Pancreas (tissue), 10 donors: Measurements from ENCODE around the gene CSK. TPM values are rescaled to one million over a fixed set of nuclear protein-coding genes. Genes with fewer than 3 reads are reported as not detected.
"Not testable (repeated sequence)": the region's sequence is repeated elsewhere in the genome, so short reads cannot be mapped to it uniquely, and the experiment has no call there.

Experiments
- ATAC-seq, 4 donors: fragments of 200-7000 bp; cut with Tn5 transposase; one replicate each; pipeline versions ENCODE4 v1.8.0 to v1.9.1; 2020; ENCODE audit warnings: mild to moderate bottlenecking in 4 of 4, moderate library complexity in 4 of 4
- DNase-seq, 6 donors: peaks; one replicate each; pipeline ENCODE4 v3.0.0-alpha.2; 2020
- FAIRE-seq: peaks from 2 replicates; lab custom pipeline; 2012; peaks lifted over from hg19 to GRCh38; lab: Jason Lieb, UNC
- H3K27ac ChIP-seq, 4 donors: fragments of 200-600 bp; sonication (generic); 1 replicate in 3 of 4; 2 replicates in 1 of 4; pipeline versions ENCODE4 v1.5.0 to v1.8.0; 2020
- H3K27me3 ChIP-seq, 4 donors: fragments of 200-600 bp; one replicate each; pipeline ENCODE4 v1.8.0; 2021
- H3K36me3 ChIP-seq, 3 donors: fragments of 200-600 bp; sonication (generic) in 1 of 3; one replicate each; pipeline versions ENCODE4 v1.5.0 to v1.8.0; 2020 to 2021
- H3K4me1 ChIP-seq, 3 donors: fragments of 200-600 bp; one replicate each; pipeline ENCODE4 v1.8.0; 2021
- H3K4me3 ChIP-seq, 4 donors: fragments of 200-600 bp; sonication (generic) in 2 of 4; one replicate each; pipeline versions ENCODE4 v1.5.0 to v1.8.0; 2020 to 2021
- H3K9me3 ChIP-seq, 4 donors: fragments of 200-600 bp; one replicate each; pipeline ENCODE4 v1.8.0; 2021
- WGBS, 2 donors: extraction: QIAGEN DNeasy Blood & Tissue Kit; methylation state at CpG; one replicate each; pipeline ENCODE4 v1.1.7; 2013; 5-methylcytosine and 5-hydroxymethylcytosine counted together
- intact Hi-C, 3 donors: fragments of 100-400 bp; cut with DNase I; formaldehyde crosslinking; loops; one replicate each; pipeline versions ENCODE4 v1.11.1 to v1.14.2; 2022
- polyA plus RNA-seq, 2 donors: library from polyadenylated mRNA; stranded (reverse); fragments of 200-250 nt; gene quantifications; one replicate each; pipeline ENCODE4 v1.2.3, GENCODE V29; 2013
- total RNA-seq, 6 donors: library from RNA; stranded (reverse); fragmentation: NEBNext Ultra II Directional in 4 of 6; extraction: Animal tissue kit (Norgen Biotek cat#: 25700) in 4 of 6; gene quantifications; one replicate each; pipeline versions ENCODE4 v1.2.1 to v1.2.4, GENCODE V29; 2021 to 2023
- TF ChIP-seq, protein P1 (sequence below), 4 donors: fragments of 200-600 bp; sonication (generic) in 3 of 4; IDR thresholded peaks; one replicate each; pipeline versions ENCODE4 v1.5.0 to v1.8.0; 2021; ENCODE audit warnings: antibody characterized with exemption in 4 of 4
- donor health status: healthy with polysubstance abuse.
- donor health status: DM: no; HTN: no; CAD: no; lungs with moderate emphysema.
- donor health status: DM: no; HTN: no; CAD: no.
- donor health status: control.
- donor health status: control.
- donor health status: Bipolar disorder and iron deficiency.
- donor health status: DM: yes; HTN: yes; CAD: no.
- donor health status: DM: no; HTN: no; CAD: no.
- donor health status: DM: no; HTN: no; CAD: no.
- donor health status: DM: yes; HTN: yes; CAD: no.

CSK gene
- 10 to 100 TPM in 5 of 6 donors, 1 to 10 TPM in 1; 8.5 to 35.1 (median 14.1) TPM for total RNA-seq
- polyA plus RNA-seq = 10 to 100 TPM; 18.1 to 22.3 TPM

DNA sequence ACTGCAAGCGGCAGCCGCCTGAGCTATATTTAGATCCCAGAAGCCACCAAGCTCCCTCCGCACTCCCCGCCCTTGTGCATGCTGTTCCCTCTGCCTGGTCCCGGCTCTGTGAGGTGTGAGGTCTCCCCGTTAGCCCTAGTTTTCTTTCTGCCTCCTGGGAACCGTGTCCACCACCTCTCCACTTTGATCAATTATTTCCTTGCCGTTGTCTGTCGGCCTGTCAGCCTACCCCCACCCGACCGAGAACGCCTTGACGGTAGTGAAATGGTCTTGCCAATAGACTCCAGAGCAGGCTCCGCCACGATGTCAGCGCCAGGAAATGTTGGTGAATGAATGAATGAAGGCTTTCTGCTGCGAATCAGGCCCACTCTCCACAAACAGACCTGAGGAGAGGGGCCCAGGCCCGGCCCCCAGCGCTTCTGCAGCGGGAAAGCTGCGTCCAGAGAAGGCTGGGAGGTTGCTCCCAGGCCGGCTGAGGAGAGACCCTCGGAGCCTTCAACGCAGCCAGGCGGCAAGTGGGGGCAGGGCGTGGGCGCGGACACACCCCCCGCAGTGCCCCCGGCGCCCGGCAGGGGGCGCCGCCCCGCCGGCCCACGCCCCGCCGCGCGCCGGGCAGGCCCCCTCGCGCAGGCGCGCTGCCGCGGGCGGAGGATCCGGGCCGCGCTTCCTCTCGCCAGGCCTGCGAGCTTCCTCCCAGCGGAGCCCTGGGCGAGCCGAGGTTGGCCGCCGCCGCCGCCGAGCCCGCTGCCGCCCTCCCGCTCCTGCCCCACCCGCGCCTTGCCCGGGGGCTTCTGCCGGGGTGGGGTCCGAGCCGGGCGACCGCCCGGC, at the start of gene CSK:
TSS of gene CSK (plus strand) at position 650 of the 828 bp plus-strand sequence. CDS start 16,218 bp downstream, outside the sequence.
- ATAC-seq = peak; percentile 78 to 88 (median 82)
- Histone ChIP-seq H3K27ac (peak within 1 kb of the TSS in 3 of 4 donors; percentile 44 to 54 (median 46)), H3K4me1 (peaks cover 0 to 20% (median 3%) of the 10 kb centered on the region in 3 donors), H3K36me3 (no peaks in the 10 kb centered on the region), H3K9me3 (no peaks in the 10 kb centered on the region), H3K27me3 (no peaks in the 10 kb centered on the region), H3K4me3 (peak within 1 kb of the TSS; percentile 53 to 79 (median 70))
- no peak for FAIRE-seq
- intact Hi-C loops = loop anchor here in 1 of 3 donors (5.0 kb wide), 1 partner anchor 56 kb away; no protein-coding TSS in a partner anchor
- 0 to 1% methylated on average over 55 to 74 of the region's 74 CpGs for WGBS, 2 donors
- DNase-seq = peak; percentile 57 to 91 (median 82)
- TF ChIP-seq, protein P1, sequence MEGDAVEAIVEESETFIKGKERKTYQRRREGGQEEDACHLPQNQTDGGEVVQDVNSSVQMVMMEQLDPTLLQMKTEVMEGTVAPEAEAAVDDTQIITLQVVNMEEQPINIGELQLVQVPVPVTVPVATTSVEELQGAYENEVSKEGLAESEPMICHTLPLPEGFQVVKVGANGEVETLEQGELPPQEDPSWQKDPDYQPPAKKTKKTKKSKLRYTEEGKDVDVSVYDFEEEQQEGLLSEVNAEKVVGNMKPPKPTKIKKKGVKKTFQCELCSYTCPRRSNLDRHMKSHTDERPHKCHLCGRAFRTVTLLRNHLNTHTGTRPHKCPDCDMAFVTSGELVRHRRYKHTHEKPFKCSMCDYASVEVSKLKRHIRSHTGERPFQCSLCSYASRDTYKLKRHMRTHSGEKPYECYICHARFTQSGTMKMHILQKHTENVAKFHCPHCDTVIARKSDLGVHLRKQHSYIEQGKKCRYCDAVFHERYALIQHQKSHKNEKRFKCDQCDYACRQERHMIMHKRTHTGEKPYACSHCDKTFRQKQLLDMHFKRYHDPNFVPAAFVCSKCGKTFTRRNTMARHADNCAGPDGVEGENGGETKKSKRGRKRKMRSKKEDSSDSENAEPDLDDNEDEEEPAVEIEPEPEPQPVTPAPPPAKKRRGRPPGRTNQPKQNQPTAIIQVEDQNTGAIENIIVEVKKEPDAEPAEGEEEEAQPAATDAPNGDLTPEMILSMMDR (IDR thresholded peaks at IDR 0.05) = peak; percentile 24 to 56 (median 40)

DNA sequence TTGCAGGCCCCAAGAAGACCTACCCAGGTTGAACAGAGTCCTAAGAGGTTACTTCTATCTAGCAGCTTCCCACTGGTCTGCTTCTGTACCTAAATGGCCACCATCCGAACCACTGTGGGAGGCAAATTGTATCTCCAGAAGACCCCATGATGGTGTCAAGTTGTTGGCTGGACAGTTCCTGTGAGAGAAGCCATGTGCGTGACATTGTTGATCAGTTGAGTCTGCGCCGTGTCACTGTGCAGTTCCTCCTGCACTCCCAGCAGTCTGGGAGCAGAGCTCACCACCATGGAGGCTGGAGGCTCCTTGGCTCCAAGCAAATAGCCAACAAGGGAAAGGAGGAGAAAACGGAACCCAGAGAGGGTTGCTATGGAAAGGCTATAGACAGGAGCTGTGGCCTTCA, 49.0 kb upstream of the CSK start:
- Histone ChIP-seq H3K4me3 (no peak overlapping the region), H3K27me3 (no peaks in the 10 kb centered on the region), H3K9me3 (no peaks in the 10 kb centered on the region), H3K4me1 (no peaks in the 10 kb centered on the region), H3K36me3 (no peaks in the 10 kb centered on the region), H3K27ac (no peak overlapping the region)
- TF ChIP-seq, protein P1 (IDR thresholded peaks at IDR 0.05) = no peak
- intact Hi-C loops = no loop called here
- DNase-seq = no peak
- FAIRE-seq = no peak
- WGBS, 2 donors = 64 to 68% methylated on average over 5 of the region's 5 CpGs
- no peak for ATAC-seq

DNA sequence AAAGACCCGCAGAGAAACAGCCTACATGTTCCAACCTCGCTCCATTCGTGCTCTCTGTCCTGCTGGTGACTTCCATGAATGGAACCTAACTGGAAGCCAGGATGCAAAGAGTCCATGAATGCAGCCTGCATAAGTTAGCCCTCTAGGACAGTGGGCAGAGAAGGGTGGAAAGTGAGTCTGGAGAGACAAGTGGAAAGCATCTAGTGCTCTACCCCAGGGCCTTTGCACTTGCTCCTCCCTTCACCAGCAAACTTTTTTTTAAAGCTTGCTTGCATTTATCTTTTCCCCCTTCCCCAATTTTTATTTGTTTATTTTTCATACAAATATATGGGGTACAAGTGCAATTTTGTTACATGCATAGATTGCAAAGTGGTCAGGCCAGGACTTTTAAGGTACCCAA, 48.6 kb upstream of the CSK start:
- Histone ChIP-seq H3K4me1 (no peaks in the 10 kb centered on the region), H3K4me3 (no peak overlapping the region), H3K36me3 (no peaks in the 10 kb centered on the region), H3K27me3 (no peaks in the 10 kb centered on the region), H3K9me3 (no peaks in the 10 kb centered on the region), H3K27ac (no peak overlapping the region)
- intact Hi-C loops = no loop called here
- WGBS, 2 donors = 78 to 81% methylated on average over 3 of the region's 3 CpGs
- FAIRE-seq = no peak
- no peak for DNase-seq
- TF ChIP-seq, protein P1 (IDR thresholded peaks at IDR 0.05) = no peak
- ATAC-seq = no peak

DNA sequence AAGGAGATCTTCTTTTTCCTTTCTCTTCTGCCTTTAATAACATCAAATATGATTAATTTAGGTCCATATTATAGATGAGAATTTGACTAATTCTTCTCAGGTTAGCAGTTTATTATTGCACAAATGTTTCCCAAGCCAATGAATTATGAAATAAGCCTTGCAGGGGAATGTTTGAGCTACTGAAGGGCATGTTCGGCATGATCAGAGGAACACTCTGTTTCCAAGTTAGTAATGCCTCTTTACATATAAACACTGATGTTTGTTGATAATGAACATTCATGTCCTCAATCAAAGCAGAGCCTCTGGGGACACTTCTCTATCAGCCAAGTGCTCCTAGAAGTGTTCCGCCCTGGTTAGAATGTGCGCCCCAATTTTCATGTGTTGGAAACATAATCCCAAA, 46.6 kb upstream of the CSK start:
- DNase-seq (no peak), ATAC-seq (no peak), FAIRE-seq (no peak)
- Histone ChIP-seq H3K36me3 (no peaks in the 10 kb centered on the region), H3K9me3 (no peaks in the 10 kb centered on the region), H3K4me3 (no peak overlapping the region), H3K4me1 (no peaks in the 10 kb centered on the region), H3K27ac (no peak overlapping the region), H3K27me3 (no peaks in the 10 kb centered on the region)
- intact Hi-C loops = no loop called here
- 72 to 82% methylated on average over 3 of the region's 3 CpGs for WGBS, 2 donors
- TF ChIP-seq, protein P1 (IDR thresholded peaks at IDR 0.05) = no peak

DNA sequence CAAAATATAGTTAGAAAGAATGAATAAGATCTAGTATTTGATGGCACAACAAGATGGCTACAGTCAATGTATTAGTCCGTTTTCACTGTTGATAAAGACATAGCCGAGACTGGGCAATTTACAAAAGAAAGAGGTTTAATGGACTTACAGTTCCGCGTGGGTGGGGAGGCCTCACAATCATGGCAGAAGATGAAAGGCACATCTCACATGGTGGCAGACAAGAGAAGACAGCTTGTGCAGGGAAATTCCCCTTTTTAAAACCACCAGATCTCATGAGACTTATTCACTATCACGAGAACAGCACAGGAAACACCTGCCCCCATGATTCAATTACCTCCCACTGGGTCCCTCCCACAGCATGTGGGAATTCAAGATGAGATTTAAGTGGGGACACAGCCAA, 43.6 kb upstream of the CSK start:
- not testable (repeated sequence) for DNase-seq

More for the DNA sequence above, 43.6 kb upstream of the CSK start:
- H3K27ac ChIP-seq, H3K4me1 ChIP-seq, H3K36me3 ChIP-seq, H3K9me3 ChIP-seq, ATAC-seq, intact Hi-C loops, H3K27me3 ChIP-seq, H3K4me3 ChIP-seq, FAIRE-seq: not testable (repeated sequence)
- 56 to 62% methylated on average over 5 of the region's 5 CpGs for WGBS, 2 donors
